GM18499 (cell line): ENCODE results near the gene SHROOM1.
A peak's percentile ranks its signal among the peaks of the same experiment; 100 is the strongest.

Experiments used
- ATAC-seq: cut with Tn5 transposase; IDR thresholded peaks from one replicate; pipeline ENCODE4 v1.9.1; 2021; ENCODE audit warnings: moderate number of reproducible peaks; ENCODE audit not compliant: insufficient read depth, unreplicated experiment

SHROOM1 gene

GRCh38 chr5:132825834-132826391 is 4.5 kb downstream of the SHROOM1 start:
- no peak for ATAC-seq

- no peak for ATAC-seq
Measured at GRCh38 chr5:132825033-132825833, 5.2 kb downstream of the SHROOM1 start.

DNA sequence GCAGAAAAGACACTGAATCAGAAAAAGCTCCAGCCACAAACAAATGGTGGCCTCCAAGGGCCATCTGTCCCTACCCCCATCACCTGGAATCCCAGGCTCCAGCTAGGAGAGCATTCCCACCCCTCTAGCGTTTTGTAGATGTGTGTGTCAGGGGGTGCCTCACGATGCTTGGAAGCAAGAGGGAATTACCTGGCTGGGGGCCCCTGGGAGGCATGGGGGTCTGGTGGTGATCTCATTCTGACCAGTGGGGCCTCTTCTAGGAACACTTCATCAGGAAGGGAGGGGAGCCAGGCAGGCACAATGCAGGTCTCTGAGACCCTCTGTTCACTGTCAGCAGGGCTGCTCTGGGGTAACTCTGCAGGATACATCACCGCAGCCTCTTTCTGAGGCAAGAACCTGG is 6.0 kb downstream of the SHROOM1 start:
- no peak for ATAC-seq

DNA sequence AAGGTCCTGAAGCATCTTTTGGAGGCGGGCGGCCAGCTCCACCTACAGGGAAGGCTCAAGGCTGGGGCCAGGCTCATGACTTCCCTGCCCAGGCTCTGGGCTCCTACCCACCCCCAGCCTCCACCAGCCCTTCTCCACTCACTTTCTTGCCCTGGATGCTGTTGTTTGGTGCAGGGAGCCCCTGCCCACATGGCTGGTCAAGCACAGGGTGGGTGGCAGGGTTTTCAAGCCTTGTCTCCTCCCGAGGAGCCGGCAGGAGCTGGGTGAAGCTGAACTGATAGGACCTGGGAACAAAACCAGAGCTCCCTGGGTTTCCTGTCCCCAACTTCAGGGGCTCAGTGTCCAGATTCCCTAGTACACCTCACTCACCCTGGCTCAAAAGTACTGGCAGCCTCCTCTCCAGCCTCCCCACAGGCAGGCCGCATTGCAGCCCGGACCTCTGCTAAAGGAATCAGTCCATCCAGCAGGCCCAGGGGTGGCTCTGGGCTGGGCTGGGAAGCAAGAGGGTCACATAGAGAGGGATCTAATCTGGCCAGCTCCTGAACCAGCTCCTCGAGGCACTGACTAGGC is 6.9 kb downstream of the SHROOM1 start:
- no peak for ATAC-seq

DNA sequence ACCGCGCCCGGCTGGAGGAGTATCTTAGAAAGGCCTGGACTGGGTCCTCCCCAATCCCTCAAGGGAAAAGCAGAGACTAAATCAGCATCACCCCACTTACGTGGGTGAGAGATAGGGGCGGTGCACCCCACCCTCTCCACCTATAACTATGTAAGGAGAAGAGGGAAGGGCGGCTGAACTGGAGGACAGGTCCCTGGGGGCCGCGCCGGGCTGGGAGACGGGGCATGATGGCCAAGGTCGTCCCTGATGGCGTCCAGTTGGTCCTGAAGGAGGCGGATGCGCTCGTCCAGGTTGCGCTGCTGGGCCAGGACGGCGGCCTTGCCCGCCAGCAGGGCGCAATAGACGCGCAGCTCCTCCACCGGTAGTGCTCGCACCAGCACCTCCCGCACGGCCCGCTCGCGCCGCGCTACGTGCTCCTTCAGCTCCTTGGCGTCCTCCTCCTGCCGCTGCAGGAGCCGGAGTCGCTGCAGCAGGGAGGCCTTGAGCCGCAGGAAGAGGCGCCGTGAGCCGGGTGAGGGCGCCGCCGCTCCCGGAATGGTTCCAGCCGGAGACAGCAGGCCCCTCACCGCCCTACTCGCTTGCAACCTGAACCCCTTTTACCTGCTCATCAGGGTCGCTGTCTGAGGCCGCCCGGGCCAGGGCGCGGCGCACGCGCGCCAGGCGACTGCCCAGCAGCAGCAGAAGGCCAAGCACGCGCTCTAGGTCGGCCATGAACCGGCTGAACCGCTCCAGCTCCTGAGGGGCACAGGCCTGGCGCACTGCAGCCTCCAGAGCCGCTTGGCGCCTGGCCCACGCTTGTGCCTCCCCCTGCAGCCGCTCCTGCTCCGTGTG is 7.6 kb downstream of the SHROOM1 start:
- ATAC-seq: no peak

GRCh38 chr5:132821791-132822190 is 8.7 kb downstream of the SHROOM1 start:
- ATAC-seq: no peak

- no peak for ATAC-seq
Measured at GRCh38 chr5:132821350-132821749, 9.1 kb downstream of the SHROOM1 start.

- ATAC-seq: peak; percentile 78
Measured at GRCh38 chr5:132820162-132820754, 10.2 kb downstream of the SHROOM1 start.

GRCh38 chr5:132819468-132819867 is 11.0 kb downstream of the SHROOM1 start:
- ATAC-seq: no peak

GRCh38 chr5:132817011-132817410 is 13.4 kb downstream of the SHROOM1 start:
- no peak for ATAC-seq

DNA sequence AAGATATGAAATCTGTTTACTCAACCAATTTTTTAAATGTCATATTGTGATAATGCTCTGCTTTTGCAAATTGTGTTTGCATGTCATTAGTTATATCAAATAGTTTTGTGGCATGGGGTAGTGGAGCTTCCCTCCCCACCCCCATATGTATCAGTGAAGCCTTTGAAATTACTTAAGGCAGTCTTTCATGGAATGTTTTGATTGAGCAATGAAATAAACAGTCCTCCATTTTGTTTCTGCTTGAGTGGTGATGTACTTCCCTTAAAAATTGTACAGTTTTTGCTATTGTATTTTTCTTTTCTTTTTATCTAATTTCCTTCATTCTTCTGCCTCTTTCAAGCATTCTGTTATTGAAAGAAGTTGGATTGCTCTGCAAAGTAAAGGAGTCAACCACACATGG is 13.9 kb downstream of the SHROOM1 start:
- no peak for ATAC-seq

- no peak for ATAC-seq
Measured at GRCh38 chr5:132816083-132816482, 14.4 kb downstream of the SHROOM1 start.

DNA sequence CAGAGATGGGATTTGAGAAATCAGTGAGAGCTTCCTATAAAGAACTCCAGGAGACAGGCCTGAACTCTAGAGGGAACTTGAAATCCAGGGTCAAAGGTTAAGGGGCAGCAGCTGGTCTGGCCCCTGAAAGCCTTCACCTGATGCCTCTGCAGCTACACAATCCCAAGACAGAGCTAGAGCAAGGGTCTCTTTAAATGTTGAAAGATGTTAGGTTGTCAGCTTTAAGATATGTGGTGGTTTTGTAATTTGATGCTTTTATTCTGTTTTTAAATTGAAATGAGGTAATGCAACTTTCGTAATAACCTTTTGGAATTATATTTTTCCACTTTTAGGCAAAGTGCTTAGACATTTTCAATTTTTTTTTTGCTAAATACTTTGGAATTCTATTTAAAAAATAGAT is 15.0 kb downstream of the SHROOM1 start:
- no peak for ATAC-seq

GRCh38 chr5:132814503-132815294 is 15.7 kb downstream of the SHROOM1 start:
- ATAC-seq: no peak

GRCh38 chr5:132813599-132814502 is 16.6 kb downstream of the SHROOM1 start:
- no peak for ATAC-seq

DNA sequence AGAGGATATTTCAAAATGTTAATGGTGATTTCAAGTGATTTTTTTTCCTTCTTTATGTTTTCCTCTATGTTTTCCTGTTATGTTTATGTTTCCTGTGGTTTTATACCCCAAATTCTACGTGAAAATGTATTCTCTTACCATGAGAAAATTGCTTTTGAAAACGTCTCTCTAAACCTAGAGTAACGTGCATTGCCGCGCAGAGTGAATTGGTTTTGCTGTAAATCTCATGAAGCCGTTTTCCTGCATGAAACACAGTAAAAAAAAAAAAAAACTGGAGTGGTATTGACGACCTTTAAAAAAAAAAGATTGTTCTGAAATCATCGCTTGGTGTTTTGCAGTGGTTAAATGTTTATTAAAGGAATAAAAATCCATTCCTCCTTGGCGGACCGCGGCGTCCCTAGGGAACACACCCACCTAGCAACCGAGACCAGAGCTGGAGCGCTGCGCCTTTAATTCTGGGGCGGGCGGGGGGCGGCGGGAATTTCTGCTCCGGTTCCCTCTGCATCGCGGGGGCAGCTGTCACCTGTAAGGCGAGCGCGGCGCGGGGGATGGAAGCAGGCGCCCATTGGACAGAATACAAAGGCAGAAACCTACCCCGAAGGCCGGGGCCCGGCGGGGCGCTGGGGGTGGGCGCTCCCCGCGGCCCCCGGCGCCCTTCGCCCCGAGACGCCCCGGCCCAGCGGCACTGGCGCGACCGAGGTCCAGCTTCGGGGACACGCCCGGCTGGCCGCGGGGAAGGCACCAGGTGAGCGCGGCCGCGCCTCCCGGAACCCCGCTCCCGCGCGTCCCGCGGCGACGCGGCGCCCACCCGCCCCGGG is 17.5 kb downstream of the SHROOM1 start, which contains the start of gene SOWAHA:
TSS of gene SOWAHA (plus strand) at position 522 of the 818 bp plus-strand sequence. CDS start 320 bp downstream, outside the sequence.
- ATAC-seq: no peak

- ATAC-seq: no peak
Measured at GRCh38 chr5:132812123-132812765, 18.2 kb downstream of the SHROOM1 start.
